GM12878 (cell line): ENCODE results near the gene ETV2.

Source experiments
- FOXM1 ChIP-seq: IDR thresholded peaks from 2 replicates; pipeline ENCODE4 v1.6.1; 2012; ENCODE audit warnings: low read depth, mild to moderate bottlenecking, inconsistent platforms, low read length, moderate library complexity
- MYC ChIP-seq: IDR thresholded peaks from 2 replicates; pipeline ENCODE4 v1.6.1; 2011; ENCODE audit warnings: mild to moderate bottlenecking, low read length, moderate library complexity, inconsistent platforms; ENCODE audit not compliant: insufficient read depth, insufficient replicate concordance, insufficient read length, severe bottlenecking
- POLR2AphosphoS2 ChIP-seq: IDR thresholded peaks from 2 replicates; pipeline ENCODE4 v1.6.1; 2011; ENCODE audit warnings: low read depth, mild to moderate bottlenecking, low read length, improper control_type of control experiment, moderate library complexity
- POLR2AphosphoS5 ChIP-seq: IDR thresholded peaks from 2 replicates; pipeline ENCODE4 v1.6.1; 2011; ENCODE audit warnings: mild to moderate bottlenecking, low read length, inconsistent platforms
- RCOR1 ChIP-seq: conservative IDR thresholded peaks from 2 replicates; pipeline ENCODE4 v1.6.1; 2012; ENCODE audit warnings: low read depth, low read length, improper control_type of control experiment
- ZNF207 ChIP-seq: fragments of 450-650 bp; IDR thresholded peaks from 2 replicates; pipeline ENCODE4 v1.6.1; 2014; ENCODE audit warnings: antibody characterized with exemption, mild to moderate bottlenecking, borderline replicate concordance
- TF ChIP-seq, protein P1 (sequence below): fragments of 450-650 bp; formaldehyde crosslinking; IDR thresholded peaks from 2 replicates; pipeline ENCODE4 v1.5.0; 2022; ENCODE audit warnings: mild to moderate bottlenecking, missing genetic modification characterization

- TF ChIP-seq POLR2AphosphoS5, result no peak
- TF ChIP-seq, protein P1, sequence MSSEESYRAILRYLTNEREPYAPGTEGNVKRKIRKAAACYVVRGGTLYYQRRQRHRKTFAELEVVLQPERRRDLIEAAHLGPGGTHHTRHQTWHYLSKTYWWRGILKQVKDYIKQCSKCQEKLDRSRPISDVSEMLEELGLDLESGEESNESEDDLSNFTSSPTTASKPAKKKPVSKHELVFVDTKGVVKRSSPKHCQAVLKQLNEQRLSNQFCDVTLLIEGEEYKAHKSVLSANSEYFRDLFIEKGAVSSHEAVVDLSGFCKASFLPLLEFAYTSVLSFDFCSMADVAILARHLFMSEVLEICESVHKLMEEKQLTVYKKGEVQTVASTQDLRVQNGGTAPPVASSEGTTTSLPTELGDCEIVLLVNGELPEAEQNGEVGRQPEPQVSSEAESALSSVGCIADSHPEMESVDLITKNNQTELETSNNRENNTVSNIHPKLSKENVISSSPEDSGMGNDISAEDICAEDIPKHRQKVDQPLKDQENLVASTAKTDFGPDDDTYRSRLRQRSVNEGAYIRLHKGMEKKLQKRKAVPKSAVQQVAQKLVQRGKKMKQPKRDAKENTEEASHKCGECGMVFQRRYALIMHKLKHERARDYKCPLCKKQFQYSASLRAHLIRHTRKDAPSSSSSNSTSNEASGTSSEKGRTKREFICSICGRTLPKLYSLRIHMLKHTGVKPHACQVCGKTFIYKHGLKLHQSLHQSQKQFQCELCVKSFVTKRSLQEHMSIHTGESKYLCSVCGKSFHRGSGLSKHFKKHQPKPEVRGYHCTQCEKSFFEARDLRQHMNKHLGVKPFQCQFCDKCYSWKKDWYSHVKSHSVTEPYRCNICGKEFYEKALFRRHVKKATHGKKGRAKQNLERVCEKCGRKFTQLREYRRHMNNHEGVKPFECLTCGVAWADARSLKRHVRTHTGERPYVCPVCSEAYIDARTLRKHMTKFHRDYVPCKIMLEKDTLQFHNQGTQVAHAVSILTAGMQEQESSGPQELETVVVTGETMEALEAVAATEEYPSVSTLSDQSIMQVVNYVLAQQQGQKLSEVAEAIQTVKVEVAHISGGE (CRISPR knock-in tag), result no peak
- no peak for TF ChIP-seq MYC
- no peak for TF ChIP-seq ZNF207
- TF ChIP-seq POLR2AphosphoS2, result no peak
- no peak for TF ChIP-seq RCOR1
- no peak for TF ChIP-seq FOXM1
These were observed 2.9 kb downstream of the ETV2 start for GRCh38 chr19:35644206-35644986.
